Tibial nerve (tissue), 4 donors: Measurements from ENCODE around the gene ANKRD44. TPM values are rescaled to one million over a fixed set of nuclear protein-coding genes. Genes with fewer than 3 reads are reported as not detected.
A peak's percentile ranks its signal among the peaks of the same experiment; 100 is the strongest.

ENCODE experiments used
- DNase-seq, 2 donors: peaks; one replicate each; pipeline ENCODE4 v3.0.0-alpha.2; 2019; ENCODE audit warnings: low spot score in 2 of 2
- H3K27ac ChIP-seq, 4 donors: fragments of 200-600 bp; sonication (generic) in 3 of 4; one replicate each; pipeline ENCODE4 v1.5.1; 2017 to 2019; ENCODE audit warnings: mild to moderate bottlenecking in 1 of 4
- H3K27me3 ChIP-seq, 2 donors: fragments of 200-600 bp; sonication (generic) in 1 of 2; one replicate each; pipeline versions ENCODE4 v1.5.1 to v1.6.0; 2017 to 2019
- H3K36me3 ChIP-seq, 3 donors: fragments of 200-600 bp; sonication (generic); one replicate each; pipeline ENCODE4 v1.5.1; 2018 to 2019
- H3K4me1 ChIP-seq, 4 donors: fragments of 200-600 bp; sonication (generic) in 3 of 4; one replicate each; pipeline ENCODE4 v1.5.1; 2017 to 2019
- H3K4me3 ChIP-seq, 4 donors: fragments of 200-600 bp; sonication (generic) in 3 of 4; one replicate each; pipeline ENCODE4 v1.5.1; 2017 to 2019; ENCODE audit warnings: mild to moderate bottlenecking in 1 of 4, moderate library complexity in 1 of 4
- H3K9me3 ChIP-seq, 4 donors: fragments of 200-600 bp; sonication (generic) in 3 of 4; one replicate each; pipeline ENCODE4 v1.5.1; 2017 to 2019
- EP300 ChIP-seq, 2 donors: sonication (generic); formaldehyde crosslinking; IDR thresholded peaks; one replicate each; pipeline ENCODE4 v1.6.1; 2017; ENCODE audit warnings: antibody characterized with exemption in 2 of 2, mild to moderate bottlenecking in 1 of 2
- POLR2A ChIP-seq, 2 donors: fragments of 450-650 bp; IDR thresholded peaks; one replicate each; pipeline ENCODE4 v1.6.1; 2017; ENCODE audit warnings: antibody characterized with exemption in 2 of 2, mild to moderate bottlenecking in 2 of 2, moderate library complexity in 2 of 2
- WGBS, 2 donors: methylation state at CpG; one replicate each; pipeline ENCODE4 v1.1.5; 2018; 5-methylcytosine and 5-hydroxymethylcytosine counted together
- total RNA-seq, 4 donors: library from RNA; depleted of rRNA; stranded (reverse); fragments of >200 nt; gene quantifications; one replicate each; pipeline ENCODE4 v1.1.0, GENCODE V29; 2016
- TF ChIP-seq, protein P1 (sequence below), 5 experiments: fragments of 200-600 bp in 3 of 5; fragments of 450-650 bp in 2 of 5; sonication (generic) in 3 of 5; IDR thresholded peaks; one replicate each; pipeline ENCODE4 v1.5.1; 2016 to 2019; ENCODE audit warnings: antibody characterized with exemption in 5 of 5, mild to moderate bottlenecking in 3 of 5, moderate library complexity in 2 of 5

Gene ANKRD44
- total RNA-seq, 4 donors from 2014 or later, result 28.5 to 48.9 (median 41.5) TPM

GRCh38 chr2:197207598-197207997 is 103.0 kb downstream of the ANKRD44 start:
- Histone ChIP-seq H3K4me1 (peaks cover 0 to 67% (median 35%) of the 10 kb centered on the region in 4 donors), H3K36me3 (no peaks in the 10 kb centered on the region), H3K27ac (peak overlapping the region in 3 of 4 donors; percentile 8 to 61 (median 44)), H3K4me3 (no peak overlapping the region), H3K27me3 (no peaks in the 10 kb centered on the region), H3K9me3 (no peaks in the 10 kb centered on the region)
- TF ChIP-seq, protein P1, sequence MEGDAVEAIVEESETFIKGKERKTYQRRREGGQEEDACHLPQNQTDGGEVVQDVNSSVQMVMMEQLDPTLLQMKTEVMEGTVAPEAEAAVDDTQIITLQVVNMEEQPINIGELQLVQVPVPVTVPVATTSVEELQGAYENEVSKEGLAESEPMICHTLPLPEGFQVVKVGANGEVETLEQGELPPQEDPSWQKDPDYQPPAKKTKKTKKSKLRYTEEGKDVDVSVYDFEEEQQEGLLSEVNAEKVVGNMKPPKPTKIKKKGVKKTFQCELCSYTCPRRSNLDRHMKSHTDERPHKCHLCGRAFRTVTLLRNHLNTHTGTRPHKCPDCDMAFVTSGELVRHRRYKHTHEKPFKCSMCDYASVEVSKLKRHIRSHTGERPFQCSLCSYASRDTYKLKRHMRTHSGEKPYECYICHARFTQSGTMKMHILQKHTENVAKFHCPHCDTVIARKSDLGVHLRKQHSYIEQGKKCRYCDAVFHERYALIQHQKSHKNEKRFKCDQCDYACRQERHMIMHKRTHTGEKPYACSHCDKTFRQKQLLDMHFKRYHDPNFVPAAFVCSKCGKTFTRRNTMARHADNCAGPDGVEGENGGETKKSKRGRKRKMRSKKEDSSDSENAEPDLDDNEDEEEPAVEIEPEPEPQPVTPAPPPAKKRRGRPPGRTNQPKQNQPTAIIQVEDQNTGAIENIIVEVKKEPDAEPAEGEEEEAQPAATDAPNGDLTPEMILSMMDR (IDR thresholded peaks at IDR 0.05), result no peak
- TF ChIP-seq POLR2A (IDR thresholded peaks at IDR 0.05) (no peak), EP300 (IDR thresholded peaks at IDR 0.05) (no peak)
- WGBS, 2 donors, result 70 to 74% methylated on average over 3 of the region's 3 CpGs
- DNase-seq, result no peak

- WGBS, 2 donors, result 46% methylated on average over 2 of the region's 2 CpGs
- TF ChIP-seq EP300 (IDR thresholded peaks at IDR 0.05) (no peak), POLR2A (IDR thresholded peaks at IDR 0.05) (no peak)
- TF ChIP-seq, protein P1 (IDR thresholded peaks at IDR 0.05), result no peak
- no peak for DNase-seq
- H3K4me1 ChIP-seq, result peaks cover 0 to 62% (median 33%) of the 10 kb centered on the region in 4 donors
- H3K36me3 ChIP-seq, result no peaks in the 10 kb centered on the region
- peak overlapping the region in 3 of 4 donors; percentile 8 to 61 (median 44) for H3K27ac ChIP-seq
- no peak overlapping the region for H3K4me3 ChIP-seq
- no peaks in the 10 kb centered on the region for H3K27me3 ChIP-seq
- H3K9me3 ChIP-seq, result no peaks in the 10 kb centered on the region
These were observed 103.5 kb downstream of the ANKRD44 start for GRCh38 chr2:197207106-197207505.

DNA sequence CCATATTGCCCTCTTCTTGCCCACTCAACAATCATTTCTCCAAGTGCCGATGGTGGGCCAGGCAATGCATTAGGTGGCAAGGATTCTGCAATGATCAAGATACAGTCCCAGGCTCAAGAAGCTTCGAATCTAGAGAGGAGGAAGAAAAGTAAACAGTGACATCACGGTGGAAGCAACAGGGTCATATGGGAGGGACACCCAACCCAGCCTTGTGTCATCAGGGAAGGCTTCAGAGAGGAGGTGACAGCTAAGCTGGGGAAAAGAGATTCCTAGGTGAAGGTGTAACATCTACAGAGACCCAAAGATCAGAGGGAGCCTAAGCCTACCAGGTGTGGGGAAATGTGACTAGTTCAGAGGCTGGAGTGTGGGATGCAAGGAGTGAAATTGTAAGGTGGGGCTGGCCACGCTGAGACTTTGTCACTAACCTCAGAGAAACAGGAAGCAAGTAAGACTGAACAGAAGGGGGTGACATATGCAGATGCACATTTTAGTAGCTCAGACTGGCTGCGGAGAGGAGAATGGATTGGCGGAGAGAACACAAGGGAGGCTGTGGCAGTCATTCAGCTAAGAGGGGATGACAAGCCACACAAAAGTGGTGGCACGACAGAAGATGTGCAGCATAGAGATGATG is 104.9 kb downstream of the ANKRD44 start:
- TF ChIP-seq, protein P1 (IDR thresholded peaks at IDR 0.05), result no peak
- TF ChIP-seq EP300 (IDR thresholded peaks at IDR 0.05), result no peak
- TF ChIP-seq POLR2A (IDR thresholded peaks at IDR 0.05), result no peak
- Histone ChIP-seq H3K27ac (peak overlapping the region in 2 of 4 donors; percentile 38 to 61), H3K27me3 (no peaks in the 10 kb centered on the region), H3K9me3 (no peaks in the 10 kb centered on the region), H3K4me1 (peaks cover 0 to 59% (median 29%) of the 10 kb centered on the region in 4 donors), H3K4me3 (no peak overlapping the region), H3K36me3 (no peaks in the 10 kb centered on the region)
- DNase-seq, result no peak
- 73 to 80% methylated on average over 7 of the region's 7 CpGs for WGBS, 2 donors

DNA sequence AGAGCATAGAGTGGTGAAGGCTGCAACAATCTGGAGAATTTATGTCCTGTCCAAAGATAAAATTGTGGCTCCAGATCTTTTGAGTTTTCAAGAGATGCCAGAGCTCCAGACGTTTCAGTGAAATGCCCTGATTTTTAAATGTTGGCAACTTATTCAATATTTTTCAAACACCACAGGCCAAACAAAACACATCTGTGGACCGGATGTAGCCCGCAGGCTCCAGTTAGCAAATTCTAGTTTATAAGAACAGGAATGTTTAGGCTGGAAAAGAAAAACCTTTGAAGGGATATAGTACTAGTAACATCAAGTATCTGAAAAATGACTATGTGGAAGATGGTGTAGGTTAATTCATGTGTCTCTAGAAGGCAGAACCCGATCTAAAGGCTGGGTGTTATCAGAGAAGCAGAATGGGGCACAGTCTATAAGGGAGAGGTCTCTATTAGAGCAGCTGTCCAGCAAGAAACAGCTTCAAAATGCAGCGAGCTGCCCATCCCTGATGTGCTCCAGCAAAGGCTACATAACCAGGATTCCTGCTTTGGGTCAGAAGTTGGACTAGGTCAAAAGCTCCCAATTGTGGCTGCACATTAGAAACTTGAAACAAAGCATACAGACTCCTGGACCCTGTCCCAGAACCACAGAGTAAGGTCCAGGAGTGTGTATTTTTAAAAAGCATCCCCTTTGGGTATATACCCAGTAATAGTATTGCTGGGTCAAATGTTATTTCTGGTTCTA is 105.9 kb downstream of the ANKRD44 start:
- TF ChIP-seq, protein P1 (IDR thresholded peaks at IDR 0.05), result no peak
- no peak for TF ChIP-seq EP300 (IDR thresholded peaks at IDR 0.05)
- no peak for TF ChIP-seq POLR2A (IDR thresholded peaks at IDR 0.05)
- H3K4me1 ChIP-seq, result peaks cover 0 to 63% (median 31%) of the 10 kb centered on the region in 4 donors
- no peaks in the 10 kb centered on the region for H3K27me3 ChIP-seq
- DNase-seq, result no peak
- no peak overlapping the region for H3K4me3 ChIP-seq
- H3K27ac ChIP-seq, result peak overlapping the region in 3 of 4 donors; percentile 38 to 61 (median 50)
- H3K36me3 ChIP-seq, result no peaks in the 10 kb centered on the region
- no peaks in the 10 kb centered on the region for H3K9me3 ChIP-seq
- WGBS, 2 donors, result 35 to 43% methylated on average over 5 of the region's 5 CpGs

- Histone ChIP-seq H3K4me1 (peaks cover 0 to 52% (median 22%) of the 10 kb centered on the region in 4 donors), H3K4me3 (no peak overlapping the region), H3K36me3 (no peaks in the 10 kb centered on the region), H3K9me3 (no peaks in the 10 kb centered on the region), H3K27ac (no peak overlapping the region), H3K27me3 (no peaks in the 10 kb centered on the region)
- WGBS, 2 donors, result 97% methylated on average over 2 of the region's 2 CpGs
- no peak for DNase-seq
- TF ChIP-seq POLR2A (IDR thresholded peaks at IDR 0.05), result no peak
- TF ChIP-seq, protein P1 (IDR thresholded peaks at IDR 0.05), result no peak
- TF ChIP-seq EP300 (IDR thresholded peaks at IDR 0.05), result no peak
These were observed 108.7 kb downstream of the ANKRD44 start for GRCh38 chr2:197201874-197202273.
